Heart right ventricle (tissue), 16 donors: Measurements from ENCODE around the gene IGFALS. TPM values are rescaled to one million over a fixed set of nuclear protein-coding genes. Genes with fewer than 3 reads are reported as not detected.

Experiments
- ATAC-seq, 8 donors: fragments of 200-7000 bp; cut with Tn5 transposase; one replicate each; pipeline ENCODE4 v1.9.1; 2020; ENCODE audit warnings: mild to moderate bottlenecking in 8 of 8, moderate library complexity in 8 of 8, moderate number of reproducible peaks in 1 of 8
- DNase-seq, 2 donors: peaks; one replicate each; pipeline ENCODE4 v3.0.0-alpha.2; 2020
- H3K27ac ChIP-seq, 10 donors: fragments of 200-600 bp; sonication (generic) in 2 of 10; one replicate each; pipeline versions ENCODE4 v1.5.0 to v1.8.0; 2020 to 2022; ENCODE audit warnings: mild to moderate bottlenecking in 3 of 10
- H3K27me3 ChIP-seq, 7 donors: fragments of 200-600 bp; one replicate each; pipeline ENCODE4 v1.8.0; 2021 to 2022; ENCODE audit warnings: mild to moderate bottlenecking in 2 of 7
- H3K36me3 ChIP-seq, 9 donors: fragments of 200-600 bp; sonication (generic) in 1 of 9; one replicate each; pipeline versions ENCODE4 v1.5.0 to v1.8.0; 2020 to 2022; ENCODE audit warnings: mild to moderate bottlenecking in 2 of 9
- H3K4me1 ChIP-seq, 9 donors: fragments of 200-600 bp; sonication (generic) in 1 of 9; one replicate each; pipeline versions ENCODE4 v1.5.0 to v1.8.0; 2020 to 2022; ENCODE audit warnings: mild to moderate bottlenecking in 4 of 9
- H3K4me3 ChIP-seq, 10 donors: fragments of 200-600 bp; sonication (generic) in 2 of 10; one replicate each; pipeline versions ENCODE4 v1.5.0 to v1.8.0; 2020 to 2022; ENCODE audit warnings: mild to moderate bottlenecking in 7 of 10, moderate library complexity in 2 of 10
- H3K9me3 ChIP-seq, 11 donors: fragments of 200-600 bp in 10 of 11; sonication (generic) in 2 of 11; one replicate each; pipeline versions ENCODE4 v1.5.0 to v1.8.0; 2013 to 2022; ENCODE audit warnings: mild to moderate bottlenecking in 2 of 11, control low read depth in 1 of 11, moderate library complexity in 1 of 11
- WGBS, 2 donors: extraction: QIAGEN DNeasy Blood & Tissue Kit; methylation state at CpG; one replicate each; pipeline ENCODE4 v1.1.7; 2013; ENCODE audit warnings: inconsistent platforms in 1 of 2; 5-methylcytosine and 5-hydroxymethylcytosine counted together
- intact Hi-C, 10 donors: fragments of 100-400 bp; cut with DNase I; formaldehyde crosslinking; loops; one replicate each; pipeline versions ENCODE4 v1.11.1 to v1.14.2; 2022
- polyA plus RNA-seq, 2 donors: library from polyadenylated mRNA; stranded (reverse); fragments of 200-250 nt; gene quantifications; one replicate each; pipeline ENCODE4 v1.2.3, GENCODE V29; 2013
- total RNA-seq, 10 donors: library from RNA; stranded (reverse); fragmentation: NEBNext Ultra II Directional in 3 of 10; extraction: Animal tissue kit (Norgen Biotek cat#: 25700) in 3 of 10; gene quantifications; one replicate each; pipeline versions ENCODE4 v1.2.1 to v1.2.4, GENCODE V29; 2021 to 2023
- TF ChIP-seq, protein P1 (sequence below), 9 donors: fragments of 200-600 bp; sonication (generic) in 2 of 9; IDR thresholded peaks; one replicate each; pipeline versions ENCODE4 v1.5.0 to v1.8.0; 2021 to 2022; ENCODE audit warnings: antibody characterized with exemption in 9 of 9, mild to moderate bottlenecking in 5 of 9, moderate library complexity in 1 of 9
- donor health status: Arrhythmogenic right ventricular cardiomyopathy.
- donor health status: ischemic (EF 13 %, LVEDD 7.1; RV severe dilation, severe dysfunction).
- donor health status: healthy with polysubstance abuse.
- donor health status: DM: no; HTN: yes; CAD: no.
- donor health status: DM: no; HTN: no; CAD: no.
- donor health status: ischemic (EF 25% LVEDD 6.9; RV normal size, moderate dysfunction).
- donor health status: ischemic (EF 25% LVEDD 5.7; RV mildly dilated, moderate dysfunction).
- donor health status: healthy.
- donor health status: DM: yes; HTN: yes; CAD: no.
- donor health status: Ischemic cardiomyopathy.
- donor health status: ischemic (EF 35%, LVEDD 5.7; RV mildly dilated, moderate dysfunction).
- donor health status: nonischemic (EF 11% LVEDD 7.7; RV severe dilation, severe dysfunction).
- donor health status: DM: yes; HTN: yes; CAD: no.
- donor health status: PGD.
- donor health status: ischemic (EF 29% LVEDD 5.4; RV normal size, mild dysfunction).
- donor health status: nonischemic (EF 23%, LVEDD 6.1; RV moderate dilation, normal function).

Gene IGFALS
- total and polyA plus RNA-seq, 12 donors, result 0.04 to 0.59 (median 0.13) TPM; not detected in 6

- Histone ChIP-seq H3K9me3 (no peaks in the 10 kb centered on the region), H3K4me3 (no peak overlapping the region), H3K4me1 (peaks cover 3 to 31% (median 25%) of the 10 kb centered on the region in 9 donors), H3K36me3 (peaks cover 0 to 52% (median 19%) of the 10 kb centered on the region in 9 donors), H3K27me3 (no peaks in the 10 kb centered on the region), H3K27ac (no peak overlapping the region)
- no peak for ATAC-seq
- TF ChIP-seq, protein P1, sequence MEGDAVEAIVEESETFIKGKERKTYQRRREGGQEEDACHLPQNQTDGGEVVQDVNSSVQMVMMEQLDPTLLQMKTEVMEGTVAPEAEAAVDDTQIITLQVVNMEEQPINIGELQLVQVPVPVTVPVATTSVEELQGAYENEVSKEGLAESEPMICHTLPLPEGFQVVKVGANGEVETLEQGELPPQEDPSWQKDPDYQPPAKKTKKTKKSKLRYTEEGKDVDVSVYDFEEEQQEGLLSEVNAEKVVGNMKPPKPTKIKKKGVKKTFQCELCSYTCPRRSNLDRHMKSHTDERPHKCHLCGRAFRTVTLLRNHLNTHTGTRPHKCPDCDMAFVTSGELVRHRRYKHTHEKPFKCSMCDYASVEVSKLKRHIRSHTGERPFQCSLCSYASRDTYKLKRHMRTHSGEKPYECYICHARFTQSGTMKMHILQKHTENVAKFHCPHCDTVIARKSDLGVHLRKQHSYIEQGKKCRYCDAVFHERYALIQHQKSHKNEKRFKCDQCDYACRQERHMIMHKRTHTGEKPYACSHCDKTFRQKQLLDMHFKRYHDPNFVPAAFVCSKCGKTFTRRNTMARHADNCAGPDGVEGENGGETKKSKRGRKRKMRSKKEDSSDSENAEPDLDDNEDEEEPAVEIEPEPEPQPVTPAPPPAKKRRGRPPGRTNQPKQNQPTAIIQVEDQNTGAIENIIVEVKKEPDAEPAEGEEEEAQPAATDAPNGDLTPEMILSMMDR (IDR thresholded peaks at IDR 0.05), result no peak
- intact Hi-C loops, result no loop called here
- WGBS, 2 donors, result 94 to 96% methylated on average over 16 of the region's 16 CpGs
- DNase-seq, result no peak
These were observed 29.3 kb upstream of the IGFALS start for GRCh38 chr16:1822801-1823200.

- H3K36me3 ChIP-seq, result peaks cover 0 to 58% (median 24%) of the 10 kb centered on the region in 9 donors
These were observed 28.5 kb upstream of the IGFALS start for GRCh38 chr16:1821861-1822611.

GRCh38 chr16:1820946-1821290, 27.4 kb upstream of the IGFALS start:
- H3K4me3 ChIP-seq, result no peak overlapping the region
- intact Hi-C loops, result no loop called here
- H3K27ac ChIP-seq, result no peak overlapping the region
- no peaks in the 10 kb centered on the region for H3K9me3 ChIP-seq
- 92 to 95% methylated on average over 12 of the region's 12 CpGs for WGBS, 2 donors
- no peaks in the 10 kb centered on the region for H3K27me3 ChIP-seq
- peaks cover 0 to 69% (median 33%) of the 10 kb centered on the region in 9 donors for H3K36me3 ChIP-seq
- ATAC-seq (no peak), DNase-seq (no peak)
- TF ChIP-seq, protein P1 (IDR thresholded peaks at IDR 0.05), result no peak
- H3K4me1 ChIP-seq, result peaks cover 3 to 26% (median 20%) of the 10 kb centered on the region in 9 donors

More at GRCh38 chr16:1821861-1822611, 28.5 kb upstream of the IGFALS start:
- intact Hi-C loops, result no loop called here
- Histone ChIP-seq H3K9me3 (no peaks in the 10 kb centered on the region), H3K27ac (no peak overlapping the region), H3K27me3 (no peaks in the 10 kb centered on the region), H3K4me3 (no peak overlapping the region), H3K4me1 (peaks cover 3 to 26% (median 20%) of the 10 kb centered on the region in 9 donors)
- TF ChIP-seq, protein P1 (IDR thresholded peaks at IDR 0.05), result no peak
- WGBS, 2 donors, result 95% methylated on average over 24 of the region's 24 CpGs
- ATAC-seq (no peak), DNase-seq (no peak)

- Histone ChIP-seq H3K27me3 (no peaks in the 10 kb centered on the region), H3K4me3 (no peak overlapping the region), H3K36me3 (peaks cover 0 to 75% (median 33%) of the 10 kb centered on the region in 9 donors), H3K4me1 (peaks cover 1 to 20% (median 14%) of the 10 kb centered on the region in 9 donors), H3K9me3 (no peaks in the 10 kb centered on the region), H3K27ac (no peak overlapping the region)
- no peak for ATAC-seq
- TF ChIP-seq, protein P1 (IDR thresholded peaks at IDR 0.05), result no peak
- WGBS, 2 donors, result 90 to 92% methylated on average over 25 of the region's 25 CpGs
- no peak for DNase-seq
- intact Hi-C loops, result no loop called here
These were observed 26.8 kb upstream of the IGFALS start for GRCh38 chr16:1820096-1820945.
